Endothelial cell of umbilical vein (primary cell): ENCODE measurements around the gene TOR1B.

Source experiments
- EZH2 ChIP-seq: IDR thresholded peaks from 2 replicates; pipeline ENCODE4 v1.6.1; 2012; ENCODE audit warnings: borderline replicate concordance, low read depth, mild to moderate bottlenecking, moderate library complexity, low read length, inconsistent platforms; ENCODE audit not compliant: severe bottlenecking
- JUN ChIP-seq: IDR thresholded peaks from 2 replicates; pipeline ENCODE4 v1.6.1; 2011; ENCODE audit warnings: borderline replicate concordance, low read depth; ENCODE audit not compliant: insufficient read length, insufficient read depth
- MYC ChIP-seq: IDR thresholded peaks from one replicate; pipeline ENCODE4 v1.6.1; 2011; ENCODE audit warnings: mild to moderate bottlenecking, low read depth, low read length
- POLR2A ChIP-seq: IDR thresholded peaks from 2 replicates; pipeline ENCODE4 v1.6.1; 2012; ENCODE audit warnings: low read depth, mild to moderate bottlenecking, control low read depth, low read length
- TF ChIP-seq, protein P1 (sequence below), 2 donors: IDR thresholded peaks; 1 replicate in 1 of 2; 2 replicates in 1 of 2; pipeline ENCODE4 v1.5.1; 2011; ENCODE audit warnings: low read length in 2 of 2, mild to moderate bottlenecking in 2 of 2, moderate library complexity in 2 of 2, control low read depth in 1 of 2, inconsistent platforms in 1 of 2, low read depth in 1 of 2; ENCODE audit not compliant: insufficient read depth in 1 of 2; ENCODE audit errors: extremely low read depth in 1 of 2

DNA sequence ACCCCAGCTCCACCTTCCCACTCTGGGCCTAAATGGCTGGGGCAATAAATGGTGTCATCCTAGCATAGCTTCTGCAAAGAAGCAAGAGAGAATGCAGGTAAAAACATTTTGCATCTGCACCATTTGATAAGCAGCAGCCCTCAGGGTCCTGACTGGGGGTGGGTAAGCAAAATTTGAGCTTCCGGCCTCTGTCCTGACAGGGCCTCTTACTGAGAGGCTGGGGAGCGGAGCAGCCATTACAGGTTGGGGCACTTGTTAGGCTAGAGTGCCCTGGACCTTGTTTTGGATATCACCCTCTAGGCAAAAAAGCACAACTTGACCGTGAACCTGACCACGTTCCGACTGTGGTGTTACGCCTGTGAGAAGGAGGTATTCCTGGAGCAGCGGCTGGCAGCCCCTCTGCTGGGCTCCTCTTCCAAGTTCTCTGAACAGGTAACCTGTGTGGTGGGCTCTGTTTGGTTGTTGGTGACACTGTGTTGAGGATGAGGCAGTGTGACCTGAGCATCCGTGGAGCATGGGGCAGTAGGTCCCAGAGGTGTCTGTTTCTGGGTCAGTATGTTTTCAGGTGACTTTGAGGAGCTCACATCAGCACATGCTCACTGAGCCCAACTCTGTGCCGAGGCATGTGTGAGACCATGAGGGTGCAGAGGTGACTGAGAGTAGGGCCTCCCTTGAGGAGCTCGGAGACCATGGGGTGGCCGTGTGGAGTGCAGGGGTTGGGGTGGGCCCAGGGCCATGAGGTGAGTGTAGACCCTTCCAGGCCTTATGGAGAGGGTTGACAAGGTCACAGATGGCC, 55.4 kb downstream of the TOR1B start:
- TF ChIP-seq, protein P1, sequence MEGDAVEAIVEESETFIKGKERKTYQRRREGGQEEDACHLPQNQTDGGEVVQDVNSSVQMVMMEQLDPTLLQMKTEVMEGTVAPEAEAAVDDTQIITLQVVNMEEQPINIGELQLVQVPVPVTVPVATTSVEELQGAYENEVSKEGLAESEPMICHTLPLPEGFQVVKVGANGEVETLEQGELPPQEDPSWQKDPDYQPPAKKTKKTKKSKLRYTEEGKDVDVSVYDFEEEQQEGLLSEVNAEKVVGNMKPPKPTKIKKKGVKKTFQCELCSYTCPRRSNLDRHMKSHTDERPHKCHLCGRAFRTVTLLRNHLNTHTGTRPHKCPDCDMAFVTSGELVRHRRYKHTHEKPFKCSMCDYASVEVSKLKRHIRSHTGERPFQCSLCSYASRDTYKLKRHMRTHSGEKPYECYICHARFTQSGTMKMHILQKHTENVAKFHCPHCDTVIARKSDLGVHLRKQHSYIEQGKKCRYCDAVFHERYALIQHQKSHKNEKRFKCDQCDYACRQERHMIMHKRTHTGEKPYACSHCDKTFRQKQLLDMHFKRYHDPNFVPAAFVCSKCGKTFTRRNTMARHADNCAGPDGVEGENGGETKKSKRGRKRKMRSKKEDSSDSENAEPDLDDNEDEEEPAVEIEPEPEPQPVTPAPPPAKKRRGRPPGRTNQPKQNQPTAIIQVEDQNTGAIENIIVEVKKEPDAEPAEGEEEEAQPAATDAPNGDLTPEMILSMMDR (IDR thresholded peaks at IDR 0.05; ENCODE audit: extremely low read depth in 1 of 2, insufficient read depth in 1 of 2, low read depth in 1 of 2, low read length in 2 of 2), result no peak
- TF ChIP-seq EZH2 (no peak), MYC (no peak), JUN (no peak), POLR2A (no peak)
